Tibial artery (tissue), 4 donors: ENCODE measurements around the gene MYOG.

ENCODE experiments used
- DNase-seq, 2 donors: peaks; one replicate each; pipeline ENCODE4 v3.0.0-alpha.2; 2019
- H3K27ac ChIP-seq, 2 donors: fragments of 200-600 bp; sonication (generic) in 1 of 2; 1 replicate in 1 of 2; 2 replicates in 1 of 2; pipeline ENCODE4 v1.5.1; 2018 to 2019; ENCODE audit warnings: mild to moderate bottlenecking in 1 of 2
- H3K27me3 ChIP-seq, 2 donors: fragments of 200-600 bp; sonication (generic) in 1 of 2; one replicate each; pipeline versions ENCODE4 v1.5.1 to v1.6.0; 2016 to 2019
- H3K36me3 ChIP-seq, 3 donors: fragments of 200-600 bp; sonication (generic) in 2 of 3; one replicate each; pipeline ENCODE4 v1.5.1; 2016 to 2019; ENCODE audit warnings: mild to moderate bottlenecking in 2 of 3
- H3K4me1 ChIP-seq, 4 donors: fragments of 200-600 bp; sonication (generic) in 2 of 4; 1 replicate in 3 of 4; 2 replicates in 1 of 4; pipeline ENCODE4 v1.5.1; 2016 to 2019
- H3K4me3 ChIP-seq, 2 donors: fragments of 200-600 bp; sonication (generic) in 1 of 2; 1 replicate in 1 of 2; 2 replicates in 1 of 2; pipeline ENCODE4 v1.5.1; 2018 to 2019; ENCODE audit warnings: mild to moderate bottlenecking in 2 of 2
- H3K9me3 ChIP-seq, 3 donors: fragments of 200-600 bp; sonication (generic) in 1 of 3; one replicate each; pipeline ENCODE4 v1.5.1; 2016 to 2019
- intact Hi-C: fragments of 100-400 bp; cut with DNase I; formaldehyde crosslinking; loops from one replicate; pipeline ENCODE4 v1.15.0; 2023; ENCODE audit warnings: low total_unique reads
- TF ChIP-seq, protein P1 (sequence below), 2 experiments: fragments of 200-600 bp in 1 of 2; fragments of 450-650 bp in 1 of 2; IDR thresholded peaks; one replicate each; pipeline ENCODE4 v1.5.1; 2017 to 2019; ENCODE audit warnings: antibody characterized with exemption in 2 of 2, mild to moderate bottlenecking in 1 of 2, moderate library complexity in 1 of 2

MYOG gene

GRCh38 chr1:203082231-203082505, 3.6 kb downstream of the MYOG start:
- Histone ChIP-seq H3K4me1 (no peaks in the 10 kb centered on the region), H3K9me3 (no peaks in the 10 kb centered on the region), H3K36me3 (no peaks in the 10 kb centered on the region), H3K27me3 (peaks cover 0 to 29% of the 10 kb centered on the region in 2 donors), H3K4me3 (no peak overlapping the region), H3K27ac (no peak overlapping the region)
- TF ChIP-seq, protein P1, sequence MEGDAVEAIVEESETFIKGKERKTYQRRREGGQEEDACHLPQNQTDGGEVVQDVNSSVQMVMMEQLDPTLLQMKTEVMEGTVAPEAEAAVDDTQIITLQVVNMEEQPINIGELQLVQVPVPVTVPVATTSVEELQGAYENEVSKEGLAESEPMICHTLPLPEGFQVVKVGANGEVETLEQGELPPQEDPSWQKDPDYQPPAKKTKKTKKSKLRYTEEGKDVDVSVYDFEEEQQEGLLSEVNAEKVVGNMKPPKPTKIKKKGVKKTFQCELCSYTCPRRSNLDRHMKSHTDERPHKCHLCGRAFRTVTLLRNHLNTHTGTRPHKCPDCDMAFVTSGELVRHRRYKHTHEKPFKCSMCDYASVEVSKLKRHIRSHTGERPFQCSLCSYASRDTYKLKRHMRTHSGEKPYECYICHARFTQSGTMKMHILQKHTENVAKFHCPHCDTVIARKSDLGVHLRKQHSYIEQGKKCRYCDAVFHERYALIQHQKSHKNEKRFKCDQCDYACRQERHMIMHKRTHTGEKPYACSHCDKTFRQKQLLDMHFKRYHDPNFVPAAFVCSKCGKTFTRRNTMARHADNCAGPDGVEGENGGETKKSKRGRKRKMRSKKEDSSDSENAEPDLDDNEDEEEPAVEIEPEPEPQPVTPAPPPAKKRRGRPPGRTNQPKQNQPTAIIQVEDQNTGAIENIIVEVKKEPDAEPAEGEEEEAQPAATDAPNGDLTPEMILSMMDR (IDR thresholded peaks at IDR 0.05) = no peak
- intact Hi-C loops = no loop called here
- no peak for DNase-seq

DNA sequence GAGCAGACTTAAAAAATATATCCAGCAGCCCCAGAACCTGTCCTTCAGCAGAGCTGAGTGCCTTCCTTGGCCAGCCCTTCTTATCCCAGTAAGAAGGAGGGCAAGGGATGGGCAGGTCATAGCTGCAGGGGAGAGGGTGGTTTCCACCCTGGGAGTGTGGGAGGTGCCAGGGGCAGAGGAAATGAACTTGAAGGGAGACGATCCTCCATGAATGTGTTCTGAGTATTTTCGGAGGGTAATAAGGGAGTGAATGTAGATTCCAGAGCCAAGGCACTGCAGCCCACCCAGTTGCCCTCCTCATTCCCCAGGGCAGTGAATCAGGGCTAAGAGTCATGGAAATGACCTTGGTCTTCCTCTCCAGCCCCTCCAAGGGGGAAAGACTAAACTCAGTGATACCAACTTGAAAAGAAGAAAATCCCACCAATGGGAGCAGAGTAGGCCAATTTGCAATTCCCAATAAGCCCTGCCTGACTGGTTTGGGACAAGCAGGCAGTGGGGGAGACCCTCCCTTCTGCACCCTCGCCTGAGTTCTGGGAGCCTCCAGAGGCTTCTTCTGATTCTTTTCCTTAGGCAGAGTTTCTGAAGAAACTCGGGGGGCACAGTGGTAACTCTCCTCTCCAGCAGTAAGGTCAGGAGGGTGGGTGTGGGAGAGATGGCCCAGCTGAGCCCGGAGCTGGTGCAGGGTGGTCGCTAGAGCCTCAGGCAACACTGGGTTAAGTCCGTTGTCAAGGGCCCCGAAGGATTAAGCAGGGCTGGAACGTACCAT, 4.2 kb downstream of the MYOG start:
- DNase-seq = no peak
- intact Hi-C loops = no loop called here
- TF ChIP-seq, protein P1 (IDR thresholded peaks at IDR 0.05) = no peak
- Histone ChIP-seq H3K4me1 (no peaks in the 10 kb centered on the region), H3K27ac (no peak overlapping the region), H3K9me3 (no peaks in the 10 kb centered on the region), H3K4me3 (no peak overlapping the region), H3K36me3 (no peaks in the 10 kb centered on the region), H3K27me3 (peaks cover 0 to 34% of the 10 kb centered on the region in 2 donors)

DNA sequence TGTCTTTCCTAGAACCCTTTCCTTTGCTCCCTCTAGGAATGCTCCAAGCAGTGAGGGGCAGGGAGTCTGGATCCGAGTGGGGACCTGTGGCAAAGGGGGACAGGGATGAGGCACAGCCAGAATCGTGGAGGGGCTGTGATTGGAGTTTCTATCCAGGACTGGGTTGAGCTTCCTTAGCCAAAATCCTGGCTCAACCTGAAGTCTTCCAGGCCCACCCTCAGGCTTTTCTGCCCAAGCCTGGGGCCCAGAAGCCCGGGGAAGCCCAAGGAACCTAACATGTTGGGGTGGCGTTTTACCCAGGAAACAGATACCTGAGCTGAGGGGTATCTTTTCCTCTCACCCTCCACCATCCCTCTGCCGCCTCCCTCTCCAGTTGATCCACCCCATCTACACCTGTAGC, 5.4 kb downstream of the MYOG start:
- Histone ChIP-seq H3K27ac (no peak overlapping the region), H3K27me3 (peaks cover 0 to 39% of the 10 kb centered on the region in 2 donors), H3K36me3 (no peaks in the 10 kb centered on the region), H3K4me1 (peaks cover 0 to 6% (median 0%) of the 10 kb centered on the region in 4 donors), H3K9me3 (no peaks in the 10 kb centered on the region), H3K4me3 (no peak overlapping the region)
- no peak for DNase-seq
- TF ChIP-seq, protein P1 (IDR thresholded peaks at IDR 0.05) = no peak
- intact Hi-C loops = no loop called here

- Histone ChIP-seq H3K36me3 (no peaks in the 10 kb centered on the region), H3K9me3 (no peaks in the 10 kb centered on the region), H3K4me1 (peaks cover 0 to 6% (median 0%) of the 10 kb centered on the region in 4 donors), H3K27me3 (peaks cover 0 to 45% of the 10 kb centered on the region in 2 donors), H3K27ac (no peak overlapping the region), H3K4me3 (no peak overlapping the region)
- intact Hi-C loops = no loop called here
- DNase-seq = no peak
- TF ChIP-seq, protein P1 (IDR thresholded peaks at IDR 0.05) = no peak
Measured at GRCh38 chr1:203078478-203078877, 7.3 kb downstream of the MYOG start.

DNA sequence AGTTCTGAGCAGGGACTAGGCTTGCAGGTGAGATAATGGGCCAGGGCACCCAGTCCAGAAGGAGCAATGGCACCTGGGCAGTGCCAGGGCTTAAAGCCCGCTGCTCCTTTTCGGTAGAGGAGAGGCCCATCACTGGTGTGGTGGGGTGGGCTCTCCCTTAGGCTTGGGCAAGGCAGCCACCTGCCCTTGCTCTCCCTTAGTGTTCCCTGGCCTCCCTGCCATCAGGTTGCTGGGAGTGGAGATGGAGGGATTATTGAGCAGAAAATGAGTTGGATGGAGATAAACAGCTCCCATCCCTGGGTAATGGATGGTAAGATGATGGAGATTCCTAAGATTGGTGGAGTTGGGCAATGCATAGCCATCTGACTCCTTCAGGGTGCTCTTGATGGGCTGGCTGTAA, 7.9 kb downstream of the MYOG start:
- H3K36me3 ChIP-seq = no peaks in the 10 kb centered on the region
- peaks cover 0 to 45% of the 10 kb centered on the region in 2 donors for H3K27me3 ChIP-seq
- H3K4me1 ChIP-seq = peaks cover 0 to 6% (median 0%) of the 10 kb centered on the region in 4 donors
- H3K27ac ChIP-seq = no peak overlapping the region
- TF ChIP-seq, protein P1 (IDR thresholded peaks at IDR 0.05) = no peak
- H3K4me3 ChIP-seq = no peak overlapping the region
- no peaks in the 10 kb centered on the region for H3K9me3 ChIP-seq
- no peak for DNase-seq
- intact Hi-C loops = no loop called here
